ENCODE results near the gene WDTC1. TPM values are rescaled to one million over a fixed set of nuclear protein-coding genes. Genes with fewer than 3 reads are reported as not detected.

The WDTC1 gene, protein sequence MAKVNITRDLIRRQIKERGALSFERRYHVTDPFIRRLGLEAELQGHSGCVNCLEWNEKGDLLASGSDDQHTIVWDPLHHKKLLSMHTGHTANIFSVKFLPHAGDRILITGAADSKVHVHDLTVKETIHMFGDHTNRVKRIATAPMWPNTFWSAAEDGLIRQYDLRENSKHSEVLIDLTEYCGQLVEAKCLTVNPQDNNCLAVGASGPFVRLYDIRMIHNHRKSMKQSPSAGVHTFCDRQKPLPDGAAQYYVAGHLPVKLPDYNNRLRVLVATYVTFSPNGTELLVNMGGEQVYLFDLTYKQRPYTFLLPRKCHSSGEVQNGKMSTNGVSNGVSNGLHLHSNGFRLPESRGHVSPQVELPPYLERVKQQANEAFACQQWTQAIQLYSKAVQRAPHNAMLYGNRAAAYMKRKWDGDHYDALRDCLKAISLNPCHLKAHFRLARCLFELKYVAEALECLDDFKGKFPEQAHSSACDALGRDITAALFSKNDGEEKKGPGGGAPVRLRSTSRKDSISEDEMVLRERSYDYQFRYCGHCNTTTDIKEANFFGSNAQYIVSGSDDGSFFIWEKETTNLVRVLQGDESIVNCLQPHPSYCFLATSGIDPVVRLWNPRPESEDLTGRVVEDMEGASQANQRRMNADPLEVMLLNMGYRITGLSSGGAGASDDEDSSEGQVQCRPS
- total RNA-seq = 34.9 and 37.5 TPM in 2 replicates

GRCh38 chr1:27234049-27234882 is at the start of gene WDTC1:
WDTC1 (plus strand) TSS chr1:27234632; CDS start chr1:27261055, 26,423 bp downstream.

GRCh38 chr1:27321813-27322568 is 87.6 kb downstream of the WDTC1 start, which contains the start of gene TMEM222:
TMEM222 (plus strand) TSS chr1:27322163; CDS start chr1:27322198, 35 bp downstream.

GRCh38 chr1:27341525-27342252 is 107.3 kb downstream of the WDTC1 start, which contains the start of gene SYTL1:
SYTL1 (plus strand) TSS chr1:27342022; CDS start chr1:27345335, 3,313 bp downstream.

Small RNA genes within 50 kb of the gene (small RNA-seq; reads per million reads assigned to genes)
- gene RF00019 (not detected), gene RNU6-48P (not detected), gene SNRPEP7 (not detected)

Other genes starting within 250 kb of the WDTC1 start
- gene TRNP1, start 240.9 kb upstream of the WDTC1 start, total RNA-seq = 45.1 and 71.4 TPM in 2 replicates
- 38.1 and 55.6 TPM in 2 replicates for gene TENT5B, start 221.8 kb upstream of the WDTC1 start, total RNA-seq
- 4.2 and 4.7 TPM in 2 replicates for gene SLC9A1, start 79.5 kb upstream of the WDTC1 start, total RNA-seq
- 36.5 and 37.0 TPM in 2 replicates for gene TMEM222, start 87.5 kb downstream of the WDTC1 start, total RNA-seq
- 0.24 and 0.81 TPM in 2 replicates for gene SYTL1, start 107.4 kb downstream of the WDTC1 start, total RNA-seq
- 48.1 and 60.8 TPM in 2 replicates for gene MAP3K6, start 132.3 kb downstream of the WDTC1 start, total RNA-seq
- not detected in 2 replicates for gene FCN3, start 140.2 kb downstream of the WDTC1 start, total RNA-seq
- gene CD164L2, start 148.7 kb downstream of the WDTC1 start, total RNA-seq = not detected in 2 replicates
- 0.36 and 0.65 TPM in 2 replicates for gene GPR3, start 158.0 kb downstream of the WDTC1 start, total RNA-seq

Measured in hair follicle dermal papilla cell (primary cell).